Activated naive CD8-positive, alpha-beta T cell treated with anti-CD3 and anti-CD28 coated beads for 36 hours (primary cell): ENCODE measurements around the gene PPIC. TPM values are rescaled to one million over a fixed set of nuclear protein-coding genes. Genes with fewer than 3 reads are reported as not detected.

Experiments
- DNase-seq: peaks from one replicate; pipeline ENCODE4 v3.0.0; 2021
- H3K27ac Mint-ChIP-seq: one replicate; pipeline ENCODE4 v1.8.0; 2022; ENCODE audit warnings: mild to moderate bottlenecking, moderate library complexity, mixed read lengths
- H3K27me3 Mint-ChIP-seq: one replicate; pipeline ENCODE4 v1.8.0; 2022; ENCODE audit warnings: mild to moderate bottlenecking, mixed read lengths
- H3K36me3 Mint-ChIP-seq: one replicate; pipeline ENCODE4 v1.8.0; 2021; ENCODE audit warnings: mild to moderate bottlenecking, mixed read lengths
- H3K4me1 Mint-ChIP-seq: one replicate; pipeline ENCODE4 v1.8.0; 2021; ENCODE audit warnings: mixed read lengths
- H3K4me3 Mint-ChIP-seq: one replicate; pipeline ENCODE4 v1.8.0; 2022; ENCODE audit warnings: mild to moderate bottlenecking, moderate library complexity, mixed read lengths
- H3K9me3 Mint-ChIP-seq: one replicate; pipeline ENCODE4 v1.8.0; 2022; ENCODE audit warnings: mixed read lengths
- total RNA-seq, 2 experiments: library from RNA; stranded (reverse); gene quantifications; one replicate each; pipeline ENCODE4 v1.2.3, GENCODE V29; 2021

PPIC gene
- total RNA-seq, 2 experiments from 2014 or later, result not detected

DNA sequence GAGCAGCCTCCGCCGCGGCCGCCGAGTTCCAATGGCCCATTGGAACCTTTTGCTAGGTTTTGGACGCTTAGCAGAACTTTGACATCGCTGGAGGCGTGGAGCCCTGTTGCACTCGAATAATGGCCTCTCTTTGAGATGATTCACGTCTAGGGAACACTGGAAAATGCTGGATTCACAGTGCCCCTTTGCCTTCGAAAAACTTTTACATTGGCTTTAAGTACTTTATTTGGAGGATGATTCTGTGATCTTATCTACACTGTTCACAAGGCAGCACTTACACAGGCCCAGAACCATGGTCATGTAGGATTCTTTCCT, 536 bp upstream of the PPIC start:
- no peaks in the 10 kb centered on the region for H3K9me3 Mint-ChIP-seq
- DNase-seq, result no peak
- peak overlapping the region; percentile 26 for H3K4me3 Mint-ChIP-seq
- peaks cover 73% of the 10 kb centered on the region for H3K27me3 Mint-ChIP-seq
- peaks cover 12% of the 10 kb centered on the region for H3K4me1 Mint-ChIP-seq
- no peak overlapping the region for H3K27ac Mint-ChIP-seq
- H3K36me3 Mint-ChIP-seq, result no peaks in the 10 kb centered on the region

DNA sequence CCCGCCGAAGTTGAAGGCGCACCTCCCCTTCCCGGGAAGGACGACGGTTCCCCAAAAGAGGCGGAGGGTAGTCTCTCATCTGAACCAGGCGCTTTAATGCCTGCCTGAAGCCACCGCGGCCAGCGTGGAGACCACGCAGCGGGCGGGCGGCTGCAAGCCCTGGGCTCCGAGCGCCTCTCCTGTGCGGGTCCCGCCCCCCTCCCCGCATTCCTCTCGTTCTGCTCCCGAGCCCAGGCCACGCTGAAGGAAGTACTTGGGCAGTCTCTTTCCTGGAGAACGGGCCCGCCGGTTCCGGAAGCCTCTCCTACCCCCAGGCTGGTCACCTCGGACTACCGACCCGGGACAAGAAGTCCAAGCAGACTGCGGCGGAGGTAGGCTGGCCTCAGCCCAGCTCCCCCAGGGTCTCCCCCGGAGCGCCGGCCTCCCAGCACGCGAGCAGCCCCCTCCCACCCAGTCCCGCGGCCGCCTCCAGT, 571 bp downstream of the PPIC start:
- Mint-ChIP-seq H3K36me3 (no peaks in the 10 kb centered on the region), H3K4me3 (peak overlapping the region; percentile 35), H3K27me3 (peaks cover 81% of the 10 kb centered on the region), H3K27ac (no peak overlapping the region), H3K9me3 (no peaks in the 10 kb centered on the region), H3K4me1 (peaks cover 12% of the 10 kb centered on the region)
- DNase-seq, result peak; percentile 2

DNA sequence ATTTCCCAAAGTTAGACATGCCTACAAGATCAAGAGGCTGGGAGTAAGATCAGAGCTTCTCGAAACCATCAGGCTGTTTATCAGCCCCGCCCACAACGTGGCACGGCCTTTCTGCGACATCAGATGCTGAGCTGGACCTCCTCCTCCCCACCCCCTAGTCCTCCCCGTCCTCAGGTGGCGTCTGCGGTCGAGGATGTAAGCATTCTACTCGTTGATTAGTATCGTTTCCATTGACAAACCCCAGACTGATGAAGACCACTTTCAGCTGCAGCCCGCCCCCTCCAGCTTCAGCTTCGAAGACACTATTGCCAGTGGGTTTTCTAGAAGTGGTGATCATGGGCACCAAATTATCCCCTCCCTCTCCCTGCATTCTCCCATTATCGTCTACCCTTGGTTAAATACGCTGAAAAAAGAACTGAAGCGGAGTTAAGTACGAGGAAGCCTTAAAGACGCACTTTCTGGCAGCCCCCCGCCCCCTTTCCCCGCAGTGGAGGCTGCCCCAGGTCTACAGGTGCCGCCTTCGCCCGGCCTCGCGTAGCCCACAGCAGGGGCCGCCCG, 1.1 kb downstream of the PPIC start:
- H3K27me3 Mint-ChIP-seq, result peaks cover 82% of the 10 kb centered on the region
- peaks cover 12% of the 10 kb centered on the region for H3K4me1 Mint-ChIP-seq
- no peaks in the 10 kb centered on the region for H3K9me3 Mint-ChIP-seq

DNA sequence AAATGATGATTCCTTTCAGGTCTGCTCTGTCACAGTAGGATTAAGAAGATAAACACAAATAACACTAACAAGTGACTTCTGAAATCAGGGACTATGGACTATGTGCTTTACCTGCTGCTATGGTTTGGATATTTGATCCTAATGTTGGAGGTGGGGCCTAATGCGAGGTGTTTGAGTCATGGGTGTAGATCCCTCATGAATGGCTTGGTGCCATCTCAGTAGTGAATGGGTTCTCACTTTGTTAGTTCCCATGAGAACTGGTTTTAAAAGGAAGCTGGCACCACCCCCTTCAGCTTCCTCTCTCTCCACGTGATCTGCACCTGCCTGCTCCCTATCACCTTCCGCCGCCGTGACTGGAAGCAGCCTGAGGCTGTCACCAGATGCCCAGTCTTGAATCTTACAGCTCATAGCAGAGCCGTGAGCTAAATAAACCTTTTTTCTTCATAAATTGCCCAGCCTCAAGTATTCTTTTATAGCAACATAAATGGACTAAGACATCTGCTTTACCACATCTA, 3.3 kb downstream of the PPIC start:
- DNase-seq, result no peak
- H3K27me3 Mint-ChIP-seq, result peaks cover 66% of the 10 kb centered on the region
- no peak overlapping the region for H3K4me3 Mint-ChIP-seq
- no peak overlapping the region for H3K27ac Mint-ChIP-seq
- H3K36me3 Mint-ChIP-seq, result no peaks in the 10 kb centered on the region
- H3K9me3 Mint-ChIP-seq, result no peaks in the 10 kb centered on the region
- H3K4me1 Mint-ChIP-seq, result peaks cover 12% of the 10 kb centered on the region

More for the DNA sequence above, 1.1 kb downstream of the PPIC start:
- H3K27ac Mint-ChIP-seq, result no peak overlapping the region
- peak; percentile 40 for DNase-seq
- no peaks in the 10 kb centered on the region for H3K36me3 Mint-ChIP-seq
- H3K4me3 Mint-ChIP-seq, result peak overlapping the region; percentile 16

DNA sequence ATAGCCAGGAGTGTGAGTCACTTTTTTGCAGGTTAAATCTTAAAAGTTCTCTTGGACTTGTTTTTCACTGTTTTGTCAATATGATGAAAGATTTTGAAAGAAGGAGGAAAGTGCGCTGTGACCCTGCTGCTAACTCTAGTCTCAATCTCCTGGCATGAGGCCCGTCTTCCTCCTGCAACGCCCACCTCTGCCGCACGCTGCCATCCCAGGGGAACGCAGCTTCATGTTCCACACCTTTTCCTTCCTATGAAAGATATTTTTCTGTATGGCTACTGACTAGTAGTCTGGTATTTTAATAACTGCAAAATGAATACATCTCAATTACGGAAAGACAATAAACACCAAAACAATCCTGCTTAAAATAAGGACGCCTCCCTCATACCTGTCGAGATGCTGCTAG, 8.3 kb downstream of the PPIC start:
- Mint-ChIP-seq H3K36me3 (no peaks in the 10 kb centered on the region), H3K27me3 (peaks cover 25% of the 10 kb centered on the region), H3K27ac (no peak overlapping the region), H3K4me3 (no peak overlapping the region), H3K9me3 (no peaks in the 10 kb centered on the region), H3K4me1 (no peaks in the 10 kb centered on the region)
- no peak for DNase-seq

DNA sequence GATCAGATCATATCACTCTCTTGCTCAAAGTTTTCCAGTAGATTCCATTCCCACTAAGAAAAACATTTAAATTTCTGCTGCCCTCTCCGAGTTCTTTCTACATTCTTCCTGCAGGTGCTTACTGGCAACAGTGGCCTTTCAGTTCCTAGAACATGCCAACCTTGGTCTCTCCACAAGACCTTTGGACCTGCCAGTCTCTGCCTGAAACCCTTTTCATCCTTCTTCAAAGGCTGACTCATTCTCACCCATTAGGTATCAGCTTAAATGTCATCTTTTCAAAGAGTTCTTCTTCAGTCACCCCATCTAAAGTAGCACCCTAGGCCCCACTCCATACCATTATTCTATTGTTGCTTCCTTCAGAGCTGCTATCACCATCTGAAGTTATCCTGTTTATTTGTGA, 21.8 kb downstream of the PPIC start:
- H3K36me3 Mint-ChIP-seq, result no peaks in the 10 kb centered on the region
- H3K4me3 Mint-ChIP-seq, result no peak overlapping the region
- peaks cover 3% of the 10 kb centered on the region for H3K27me3 Mint-ChIP-seq
- peaks cover 6% of the 10 kb centered on the region for H3K4me1 Mint-ChIP-seq
- no peaks in the 10 kb centered on the region for H3K9me3 Mint-ChIP-seq
- no peak overlapping the region for H3K27ac Mint-ChIP-seq
- DNase-seq, result no peak

DNA sequence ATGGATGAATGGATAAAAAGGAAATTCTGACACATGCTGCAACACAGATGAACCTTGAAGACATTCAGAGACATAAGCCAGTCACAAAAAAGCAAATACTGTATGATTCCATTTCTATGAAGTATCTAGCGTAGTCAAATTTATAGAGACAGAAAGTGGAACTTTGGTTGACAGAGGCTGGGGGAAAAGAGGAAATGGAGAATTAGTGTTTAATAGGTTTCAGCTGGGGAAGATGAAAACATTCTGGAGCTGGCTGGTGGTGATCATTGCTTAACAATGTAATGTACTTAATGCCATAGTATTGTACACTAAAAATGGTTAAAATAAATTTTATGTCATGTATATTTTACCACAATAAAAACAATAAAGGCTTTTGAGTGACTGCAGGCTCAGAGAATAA, 24.2 kb downstream of the PPIC start:
- Mint-ChIP-seq H3K4me1 (peaks cover 6% of the 10 kb centered on the region), H3K9me3 (no peaks in the 10 kb centered on the region), H3K36me3 (no peaks in the 10 kb centered on the region), H3K4me3 (no peak overlapping the region), H3K27ac (no peak overlapping the region), H3K27me3 (peaks cover 3% of the 10 kb centered on the region)
- DNase-seq, result no peak

DNA sequence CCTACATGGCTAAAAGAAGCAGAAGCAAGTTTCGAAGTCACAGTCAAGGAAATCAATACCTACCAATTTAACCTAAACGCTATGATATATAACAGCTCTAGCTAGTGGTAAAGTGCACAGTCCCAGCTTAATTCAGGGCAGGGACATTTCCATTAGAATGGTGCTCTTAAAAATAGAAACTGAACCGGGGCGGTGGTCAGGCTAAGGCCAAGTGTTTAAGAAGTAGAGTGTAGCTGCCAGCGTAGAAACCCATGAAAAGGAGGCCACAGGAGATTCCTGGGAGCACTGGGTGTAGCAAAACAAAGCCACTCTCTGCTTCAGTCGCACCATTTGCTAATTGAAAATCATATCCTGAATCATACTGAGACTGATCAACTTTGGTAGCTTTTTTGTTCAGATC, 28.8 kb downstream of the PPIC start:
- Mint-ChIP-seq H3K27me3 (no peaks in the 10 kb centered on the region), H3K4me3 (no peak overlapping the region), H3K4me1 (no peaks in the 10 kb centered on the region), H3K36me3 (peaks cover 2% of the 10 kb centered on the region), H3K9me3 (no peaks in the 10 kb centered on the region), H3K27ac (no peak overlapping the region)
- DNase-seq, result no peak

DNA sequence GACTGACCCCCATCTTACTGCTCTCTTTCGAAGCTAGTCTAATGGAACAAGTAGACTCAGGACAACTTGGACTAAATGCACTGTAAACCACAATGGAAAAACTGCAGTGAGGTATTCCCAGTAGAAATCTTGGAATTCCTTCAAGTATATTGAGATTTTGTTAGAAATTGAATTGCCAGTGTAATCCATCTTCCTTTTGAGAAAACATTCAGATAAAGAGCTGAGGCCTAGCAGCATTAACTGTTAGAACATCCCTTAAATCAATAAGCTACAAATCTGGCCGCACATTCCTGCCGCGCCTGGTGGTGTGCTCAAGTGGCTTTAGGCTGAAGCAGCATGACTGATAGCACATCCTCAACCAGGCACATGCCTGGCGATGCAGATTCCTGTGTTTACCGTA, 29.3 kb downstream of the PPIC start:
- no peaks in the 10 kb centered on the region for H3K4me1 Mint-ChIP-seq
- H3K9me3 Mint-ChIP-seq, result no peaks in the 10 kb centered on the region
- H3K27ac Mint-ChIP-seq, result no peak overlapping the region
- peaks cover 2% of the 10 kb centered on the region for H3K36me3 Mint-ChIP-seq
- no peak for DNase-seq
- H3K27me3 Mint-ChIP-seq, result no peaks in the 10 kb centered on the region
- H3K4me3 Mint-ChIP-seq, result no peak overlapping the region

DNA sequence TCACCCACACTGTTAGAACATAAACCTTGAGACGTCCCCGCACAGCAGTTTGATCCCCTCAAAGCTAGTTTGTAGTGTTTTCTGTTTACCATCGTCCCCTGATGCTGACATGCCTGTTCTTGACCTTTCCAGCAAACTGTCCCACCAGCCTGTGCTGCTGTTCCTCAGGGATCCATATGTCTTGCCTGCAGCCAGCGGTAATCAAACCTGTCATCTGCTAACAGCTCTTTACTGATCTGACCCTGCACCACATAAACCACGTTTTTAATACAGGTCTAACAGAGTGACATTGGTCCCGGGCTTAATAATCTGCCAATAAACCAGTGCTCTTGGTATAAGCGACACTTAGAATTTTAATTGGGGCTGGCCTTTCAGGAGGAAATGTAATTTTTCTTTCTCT, 34.7 kb downstream of the PPIC start:
- peaks cover 3% of the 10 kb centered on the region for H3K4me1 Mint-ChIP-seq
- H3K9me3 Mint-ChIP-seq, result no peaks in the 10 kb centered on the region
- peaks cover 2% of the 10 kb centered on the region for H3K36me3 Mint-ChIP-seq
- peaks cover 12% of the 10 kb centered on the region for H3K27me3 Mint-ChIP-seq
- no peak for DNase-seq
- H3K4me3 Mint-ChIP-seq, result no peak overlapping the region
- no peak overlapping the region for H3K27ac Mint-ChIP-seq

DNA sequence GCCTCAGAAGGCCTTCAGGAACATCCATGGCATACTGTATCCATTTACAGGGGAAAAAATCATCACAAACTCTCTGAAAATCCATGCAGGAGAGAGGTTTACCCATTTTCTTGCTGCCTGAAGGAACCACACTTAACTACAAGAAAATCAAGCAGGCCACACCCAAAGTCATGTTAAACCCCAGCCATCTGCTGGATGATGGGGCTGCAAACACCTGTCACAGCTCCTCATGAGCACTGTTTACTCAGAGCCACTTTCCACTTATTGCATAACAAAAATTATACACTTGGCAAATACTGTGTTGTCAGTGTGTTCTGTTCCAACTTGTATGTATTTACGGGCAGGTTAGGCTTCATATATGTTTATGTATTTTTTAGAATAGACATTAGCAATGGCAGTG, 35.8 kb downstream of the PPIC start:
- H3K36me3 Mint-ChIP-seq, result peaks cover 2% of the 10 kb centered on the region
- H3K27me3 Mint-ChIP-seq, result peaks cover 12% of the 10 kb centered on the region
- peaks cover 3% of the 10 kb centered on the region for H3K4me1 Mint-ChIP-seq
- H3K27ac Mint-ChIP-seq, result no peak overlapping the region
- DNase-seq, result no peak
- H3K4me3 Mint-ChIP-seq, result no peak overlapping the region
- no peaks in the 10 kb centered on the region for H3K9me3 Mint-ChIP-seq

DNA sequence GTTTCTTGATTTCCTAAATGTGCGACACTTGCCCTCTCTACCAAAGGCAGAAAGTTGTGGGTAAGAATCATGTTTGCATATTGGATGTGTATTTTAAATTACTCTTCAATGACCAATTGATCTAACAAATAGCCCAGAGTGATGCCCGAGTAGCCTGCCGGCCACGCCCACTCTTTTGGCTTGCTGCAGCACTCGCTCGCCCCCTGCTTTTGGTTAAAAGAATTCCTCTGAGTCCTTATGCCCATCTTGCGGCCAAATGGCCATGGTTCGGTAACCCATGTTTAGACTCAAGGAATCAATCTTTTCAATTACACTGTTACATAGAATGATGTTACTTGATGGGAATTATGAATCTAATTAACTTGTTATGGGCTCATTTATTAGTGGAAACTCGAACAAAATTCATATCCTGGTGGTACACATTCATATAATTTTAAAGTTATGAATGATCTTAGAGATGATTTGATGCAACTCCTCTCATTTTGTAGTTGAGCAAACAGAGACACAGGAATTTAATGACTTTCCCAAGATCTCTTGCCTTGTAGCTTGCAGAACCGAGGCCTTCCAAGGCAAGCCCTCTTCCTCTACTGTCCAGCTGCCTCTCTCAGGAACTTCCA, 36.5 kb downstream of the PPIC start:
- peak; percentile 16 for DNase-seq
- Mint-ChIP-seq H3K27ac (no peak overlapping the region), H3K27me3 (peaks cover 12% of the 10 kb centered on the region), H3K36me3 (no peaks in the 10 kb centered on the region), H3K9me3 (no peaks in the 10 kb centered on the region), H3K4me1 (peaks cover 3% of the 10 kb centered on the region), H3K4me3 (no peak overlapping the region)

DNA sequence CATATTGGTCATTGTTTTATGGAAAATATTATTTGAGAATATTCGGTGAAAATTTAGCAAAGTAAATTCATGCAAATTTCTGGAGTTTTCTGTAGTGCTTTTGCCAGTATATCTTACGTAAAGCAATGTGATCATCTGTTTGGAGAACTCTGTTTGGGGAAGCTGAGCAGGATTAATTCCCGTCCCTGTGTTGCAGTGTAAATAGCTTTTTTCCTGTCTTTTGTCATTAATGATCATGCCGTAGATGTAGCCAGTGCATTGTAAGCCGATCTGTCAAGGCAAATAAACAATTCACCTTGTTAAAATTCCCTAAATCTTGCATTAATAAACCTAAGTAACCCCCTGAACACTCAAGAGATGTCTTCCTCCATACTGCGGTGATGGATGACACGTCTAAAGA, 39.2 kb downstream of the PPIC start:
- no peaks in the 10 kb centered on the region for H3K36me3 Mint-ChIP-seq
- peaks cover 3% of the 10 kb centered on the region for H3K4me1 Mint-ChIP-seq
- no peaks in the 10 kb centered on the region for H3K9me3 Mint-ChIP-seq
- H3K27me3 Mint-ChIP-seq, result peaks cover 12% of the 10 kb centered on the region
- no peak overlapping the region for H3K4me3 Mint-ChIP-seq
- H3K27ac Mint-ChIP-seq, result no peak overlapping the region
- DNase-seq, result no peak

DNA sequence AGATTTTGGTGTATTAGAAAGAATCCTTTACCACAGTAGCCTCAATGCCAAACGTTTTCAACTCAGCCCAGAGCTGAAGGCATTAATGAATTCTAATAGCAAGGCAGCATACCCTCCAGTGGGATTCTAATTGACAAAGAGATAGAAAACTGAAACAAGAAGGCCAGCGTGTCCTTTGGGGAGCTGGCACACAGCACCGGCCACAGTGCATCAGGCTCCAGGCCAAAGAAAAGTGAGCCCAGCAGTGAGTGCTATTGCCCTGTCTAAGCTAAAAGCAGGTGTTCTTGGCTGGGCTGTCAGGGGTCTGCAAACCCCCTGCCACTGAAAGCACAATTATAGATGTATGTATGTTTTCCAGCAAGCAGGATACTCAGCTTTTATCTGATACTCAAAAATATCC, 40.4 kb downstream of the PPIC start:
- no peak overlapping the region for H3K27ac Mint-ChIP-seq
- peaks cover 12% of the 10 kb centered on the region for H3K27me3 Mint-ChIP-seq
- H3K4me3 Mint-ChIP-seq, result no peak overlapping the region
- H3K9me3 Mint-ChIP-seq, result no peaks in the 10 kb centered on the region
- H3K4me1 Mint-ChIP-seq, result peaks cover 3% of the 10 kb centered on the region
- no peaks in the 10 kb centered on the region for H3K36me3 Mint-ChIP-seq
- no peak for DNase-seq

DNA sequence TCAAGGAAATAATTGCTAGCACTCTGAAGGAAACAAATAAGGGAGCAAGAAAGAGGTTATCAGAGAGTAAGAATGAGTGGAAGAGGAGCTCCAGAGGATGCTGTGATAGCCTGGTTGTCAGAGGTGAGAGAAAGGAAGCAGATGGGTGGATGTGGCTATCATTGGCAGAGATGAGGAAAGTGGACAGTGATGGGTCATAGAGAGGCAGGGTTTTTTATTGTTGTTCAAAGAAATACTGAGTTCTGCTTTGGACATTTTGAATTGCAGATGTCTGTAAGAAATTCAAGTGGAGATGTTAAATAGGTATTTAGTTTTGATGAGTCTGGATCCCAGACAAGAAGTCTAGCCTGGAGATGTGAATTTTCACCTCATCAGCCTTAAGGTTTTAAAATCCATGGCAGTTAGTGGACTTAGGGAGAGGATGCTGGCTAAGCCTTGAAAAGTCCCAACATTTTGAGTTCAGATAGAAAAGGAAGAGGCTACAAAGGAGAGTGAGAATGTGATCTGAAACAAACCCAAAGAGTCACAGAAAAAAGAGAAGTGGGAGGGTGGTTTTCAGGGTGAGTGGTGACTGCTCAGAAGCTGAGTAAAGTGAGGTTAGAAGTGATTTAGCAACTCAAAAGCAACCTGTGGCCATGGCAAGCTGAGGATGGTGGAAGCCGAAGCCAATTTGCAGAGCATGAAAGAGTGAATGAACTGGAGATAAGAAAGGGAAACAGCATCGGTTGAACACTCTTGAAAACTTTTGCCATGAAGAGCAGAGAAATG, 50.4 kb downstream of the PPIC start:
- no peak for DNase-seq
- no peak overlapping the region for H3K27ac Mint-ChIP-seq
- no peaks in the 10 kb centered on the region for H3K36me3 Mint-ChIP-seq
- no peaks in the 10 kb centered on the region for H3K9me3 Mint-ChIP-seq
- no peaks in the 10 kb centered on the region for H3K4me1 Mint-ChIP-seq
- H3K27me3 Mint-ChIP-seq, result peaks cover 3% of the 10 kb centered on the region
- no peak overlapping the region for H3K4me3 Mint-ChIP-seq
